MM.1S (cell line): ENCODE results near the gene NQO1.

Experiments used
- DNase-seq: peaks from one replicate; pipeline ENCODE4 v3.0.0-alpha.2; 2015
- H2AFZ ChIP-seq: fragments of 300-600 bp; sonication (generic); 2 replicates; pipeline ENCODE4 v1.6.0; 2016; ENCODE audit warnings: antibody characterized with exemption, low read length
- H3F3A ChIP-seq: fragments of 300-600 bp; sonication (generic); 2 replicates; pipeline ENCODE4 v1.6.1; 2016; ENCODE audit warnings: mild to moderate bottlenecking, antibody characterized with exemption, low read length, moderate library complexity, mixed read lengths; ENCODE audit not compliant: insufficient read depth
- H3K27ac ChIP-seq: fragments of 300-600 bp; sonication (generic); 2 replicates; pipeline ENCODE4 v1.5.1; 2016; ENCODE audit warnings: mild to moderate bottlenecking, low read length
- H3K27me3 ChIP-seq: fragments of 300-600 bp; sonication (generic); replicated peaks from 2 replicates; pipeline ENCODE4 v1.6.0; 2016; ENCODE audit warnings: low read length; ENCODE audit not compliant: insufficient read depth
- H3K36me3 ChIP-seq: fragments of 300-600 bp; sonication (generic); replicated peaks from 2 replicates; pipeline ENCODE4 v1.6.1; 2016; ENCODE audit warnings: mild to moderate bottlenecking, low read length, mixed read lengths; ENCODE audit not compliant: insufficient read depth
- H3K4me1 ChIP-seq: fragments of 300-600 bp; sonication (generic); 2 replicates; pipeline ENCODE4 v1.6.1; 2016; ENCODE audit warnings: low read length, mixed read lengths
- H3K4me2 ChIP-seq: fragments of 300-600 bp; sonication (generic); 2 replicates; pipeline ENCODE4 v1.6.0; 2016; ENCODE audit warnings: low read depth, low read length
- H3K4me3 ChIP-seq: fragments of 300-600 bp; sonication (generic); 2 replicates; pipeline ENCODE4 v1.5.1; 2016; ENCODE audit warnings: low read length, mixed read lengths
- H3K79me2 ChIP-seq: fragments of 300-600 bp; sonication (generic); 2 replicates; pipeline ENCODE4 v1.6.1; 2016; ENCODE audit warnings: mixed run types, low read length, mixed read lengths
- H3K9ac ChIP-seq: fragments of 300-600 bp; sonication (generic); 2 replicates; pipeline ENCODE4 v1.6.1; 2016; ENCODE audit warnings: low read length, mixed read lengths
- H3K9me2 ChIP-seq: fragments of 300-600 bp; sonication (generic); replicated peaks from 2 replicates; pipeline ENCODE4 v1.6.1; 2016; ENCODE audit warnings: mild to moderate bottlenecking, low read length, mixed read lengths; ENCODE audit not compliant: insufficient read depth
- H3K9me3 ChIP-seq: fragments of 300-600 bp; sonication (generic); replicated peaks from 2 replicates; pipeline ENCODE4 v1.6.1; 2016; ENCODE audit warnings: mild to moderate bottlenecking, low read length, mixed read lengths; ENCODE audit not compliant: insufficient read depth
- H4K20me1 ChIP-seq: fragments of 300-600 bp; sonication (generic); 2 replicates; pipeline ENCODE4 v1.6.1; 2016; ENCODE audit warnings: mild to moderate bottlenecking, low read length, moderate library complexity, mixed read lengths; ENCODE audit not compliant: insufficient read depth
- EZH2 ChIP-seq: fragments of 300-600 bp; sonication (generic); optimal IDR thresholded peaks from 2 replicates; pipeline ENCODE3; 2017; ENCODE audit warnings: low read depth, mild to moderate bottlenecking, antibody characterized with exemption, low read length, mixed read lengths
- EZH2phosphoT487 ChIP-seq: fragments of 300-600 bp; sonication (generic); IDR thresholded peaks from 2 replicates; pipeline ENCODE4 v1.6.1; 2018; ENCODE audit warnings: antibody characterized with exemption, low read length
- TF ChIP-seq, protein P1 (sequence below): fragments of 300-600 bp; sonication (generic); IDR thresholded peaks from 2 replicates; pipeline ENCODE4 v1.5.1; 2016; ENCODE audit warnings: antibody characterized with exemption, low read length, mixed read lengths

The NQO1 gene

DNA sequence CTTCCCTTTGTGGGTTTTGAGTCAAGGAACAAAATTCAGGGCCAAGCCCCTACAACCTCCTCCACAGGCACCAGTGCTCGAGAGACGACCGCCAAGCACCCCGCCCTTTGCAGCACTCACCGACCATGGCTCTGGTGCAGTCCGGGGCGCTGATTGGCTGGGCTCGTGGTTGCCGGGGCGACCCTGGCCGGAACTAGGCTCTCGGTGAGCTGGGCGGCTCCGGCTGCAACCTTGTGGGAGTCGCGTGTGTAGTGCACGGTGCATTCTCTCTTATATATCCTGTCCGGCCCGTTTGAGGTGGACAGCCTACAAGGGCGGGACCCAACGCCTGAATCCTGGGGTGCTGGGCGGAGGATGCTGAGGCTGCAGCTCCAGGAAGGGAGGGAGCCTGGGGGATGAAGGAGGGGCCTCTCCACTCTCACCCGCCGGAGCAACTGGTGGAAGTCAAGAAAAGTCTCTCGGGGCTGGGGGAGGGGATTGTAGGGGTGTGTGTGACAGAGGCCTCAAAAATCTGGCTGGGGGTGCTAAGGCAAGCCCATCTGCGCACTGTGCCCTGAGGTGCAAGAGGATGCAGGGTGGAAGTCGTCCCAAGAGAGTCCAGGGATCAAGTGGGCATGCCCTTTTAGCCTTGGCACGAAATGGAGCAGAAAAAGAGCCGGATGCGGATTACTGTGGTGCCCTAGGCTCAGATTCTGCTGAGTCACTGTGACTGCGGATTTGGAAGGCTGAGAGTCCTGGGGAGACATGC is at the start of gene NQO1:
Gene NQO1 (minus strand): TSS at position 248 of the 748 bp plus-strand sequence. CDS start 121 bp downstream, at position 127.
- Histone ChIP-seq H3F3A (peaks cover 3% of the 10 kb centered on the region; the same call in 1 of the 2 replicates), H3K4me3 (peak within 1 kb of the TSS; percentile 78), H3K27ac (peak within 1 kb of the TSS; percentile 64; the same call in 1 of the 2 replicates), H3K9me3 (no peaks in the 10 kb centered on the region), H3K9me2 (no peaks in the 10 kb centered on the region), H4K20me1 (no peaks in the 10 kb centered on the region), H3K4me1 (peaks cover 15% of the 10 kb centered on the region), H3K4me2 (peak within 1 kb of the TSS; percentile 96), H2AFZ (peak within 1 kb of the TSS; percentile 96), H3K9ac (peak within 1 kb of the TSS; percentile 53), H3K27me3 (no peaks in the 10 kb centered on the region), H3K79me2 (no peaks in the 10 kb centered on the region), H3K36me3 (no peaks in the 10 kb centered on the region)
- DNase-seq: peak; percentile 93
- no peak for TF ChIP-seq EZH2phosphoT487
- TF ChIP-seq, protein P1, sequence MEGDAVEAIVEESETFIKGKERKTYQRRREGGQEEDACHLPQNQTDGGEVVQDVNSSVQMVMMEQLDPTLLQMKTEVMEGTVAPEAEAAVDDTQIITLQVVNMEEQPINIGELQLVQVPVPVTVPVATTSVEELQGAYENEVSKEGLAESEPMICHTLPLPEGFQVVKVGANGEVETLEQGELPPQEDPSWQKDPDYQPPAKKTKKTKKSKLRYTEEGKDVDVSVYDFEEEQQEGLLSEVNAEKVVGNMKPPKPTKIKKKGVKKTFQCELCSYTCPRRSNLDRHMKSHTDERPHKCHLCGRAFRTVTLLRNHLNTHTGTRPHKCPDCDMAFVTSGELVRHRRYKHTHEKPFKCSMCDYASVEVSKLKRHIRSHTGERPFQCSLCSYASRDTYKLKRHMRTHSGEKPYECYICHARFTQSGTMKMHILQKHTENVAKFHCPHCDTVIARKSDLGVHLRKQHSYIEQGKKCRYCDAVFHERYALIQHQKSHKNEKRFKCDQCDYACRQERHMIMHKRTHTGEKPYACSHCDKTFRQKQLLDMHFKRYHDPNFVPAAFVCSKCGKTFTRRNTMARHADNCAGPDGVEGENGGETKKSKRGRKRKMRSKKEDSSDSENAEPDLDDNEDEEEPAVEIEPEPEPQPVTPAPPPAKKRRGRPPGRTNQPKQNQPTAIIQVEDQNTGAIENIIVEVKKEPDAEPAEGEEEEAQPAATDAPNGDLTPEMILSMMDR: no peak
- TF ChIP-seq EZH2: no peak

DNA sequence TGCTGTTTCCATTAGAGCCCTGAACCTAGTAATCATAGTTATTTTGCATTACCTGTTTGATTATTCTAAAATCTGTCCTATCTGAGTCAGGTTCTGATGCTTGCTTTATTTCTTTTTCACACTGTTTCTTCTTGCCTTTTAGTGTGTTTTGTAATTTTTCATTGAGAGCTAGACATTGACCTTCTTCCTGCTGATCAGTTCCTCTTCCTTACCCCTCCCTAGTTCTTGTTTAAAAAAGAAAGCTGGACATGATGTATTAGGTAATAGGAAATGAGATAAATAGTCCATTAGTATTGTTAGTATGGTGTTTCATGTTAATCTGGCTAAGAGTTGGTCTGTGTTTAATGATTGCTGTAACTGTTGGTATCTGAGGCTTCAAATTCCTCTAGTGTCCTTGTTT is 49.2 kb upstream of the NQO1 start:
- no peak for DNase-seq
- Histone ChIP-seq H3K9ac (no peak overlapping the region), H3K4me1 (no peaks in the 10 kb centered on the region), H3K27ac (no peak overlapping the region), H2AFZ (no peak overlapping the region), H3K27me3 (no peaks in the 10 kb centered on the region), H3K79me2 (peaks cover 83% of the 10 kb centered on the region), H3F3A (no peaks in the 10 kb centered on the region), H3K9me3 (no peaks in the 10 kb centered on the region), H3K36me3 (no peaks in the 10 kb centered on the region), H3K4me3 (no peak overlapping the region), H4K20me1 (peaks cover 4% of the 10 kb centered on the region), H3K4me2 (no peak overlapping the region), H3K9me2 (no peaks in the 10 kb centered on the region)
- TF ChIP-seq EZH2 (no peak), EZH2phosphoT487 (no peak)
- TF ChIP-seq, protein P1: no peak

DNA sequence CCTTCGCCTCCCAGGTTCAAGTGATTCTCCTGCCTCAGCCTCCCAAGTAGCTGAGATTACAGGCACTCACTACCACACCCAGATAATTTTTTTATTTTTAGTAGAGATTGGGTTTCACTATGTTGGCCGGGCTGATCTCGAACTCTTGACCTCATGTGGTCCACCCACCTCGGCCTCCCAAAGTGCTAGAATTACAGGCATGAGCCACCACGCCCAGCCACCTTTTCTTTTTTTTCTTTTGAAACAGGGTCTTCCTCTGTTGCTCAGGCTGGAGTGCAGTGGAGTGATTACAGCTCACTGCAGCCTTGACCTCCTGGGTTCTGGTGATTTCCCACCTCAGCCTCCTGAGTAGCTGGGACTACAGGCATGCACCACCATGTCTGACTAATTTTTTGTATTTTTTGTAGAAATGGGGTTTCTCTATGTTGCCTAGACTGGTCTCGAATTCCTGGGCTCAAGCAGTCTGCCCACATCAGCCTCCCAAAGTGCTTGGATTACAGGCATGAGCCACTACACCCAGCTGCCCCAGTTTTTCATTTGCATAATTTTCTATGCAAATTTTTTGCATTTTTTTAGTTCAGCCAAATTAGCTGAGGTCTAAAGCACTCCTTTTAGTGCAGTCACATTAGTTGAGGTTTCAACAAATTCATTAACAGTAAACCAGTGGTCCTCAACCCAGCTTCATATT is 47.0 kb upstream of the NQO1 start:
- peaks cover 7% of the 10 kb centered on the region for H4K20me1 ChIP-seq

More for the DNA sequence above, 47.0 kb upstream of the NQO1 start:
- H3F3A ChIP-seq: 0 out of 2 replicates have a peak, but pooled peaks cover 2% of the 10 kb centered on the region
- no peak for DNase-seq
- peaks cover 89% of the 10 kb centered on the region for H3K79me2 ChIP-seq
- no peak overlapping the region for H2AFZ ChIP-seq
- no peak overlapping the region for H3K9ac ChIP-seq
- H3K36me3 ChIP-seq: no peaks in the 10 kb centered on the region
- H3K4me1 ChIP-seq: no peaks in the 10 kb centered on the region
- no peak overlapping the region for H3K4me3 ChIP-seq
- no peak overlapping the region for H3K4me2 ChIP-seq
- no peaks in the 10 kb centered on the region for H3K9me3 ChIP-seq
- no peaks in the 10 kb centered on the region for H3K9me2 ChIP-seq
- H3K27me3 ChIP-seq: no peaks in the 10 kb centered on the region
- no peak overlapping the region for H3K27ac ChIP-seq
- TF ChIP-seq EZH2phosphoT487 (no peak), EZH2 (no peak)
- TF ChIP-seq, protein P1: no peak
